ENCODE data around the gene GPC1. TPM values are rescaled to one million over a fixed set of nuclear protein-coding genes. Genes with fewer than 3 reads are reported as not detected.
A peak's percentile ranks its signal among the peaks of the same experiment; 100 is the strongest.

Gene GPC1
- total and polyA plus RNA-seq, 8 donors = 6.3 to 117 (median 23.2) TPM

DNA sequence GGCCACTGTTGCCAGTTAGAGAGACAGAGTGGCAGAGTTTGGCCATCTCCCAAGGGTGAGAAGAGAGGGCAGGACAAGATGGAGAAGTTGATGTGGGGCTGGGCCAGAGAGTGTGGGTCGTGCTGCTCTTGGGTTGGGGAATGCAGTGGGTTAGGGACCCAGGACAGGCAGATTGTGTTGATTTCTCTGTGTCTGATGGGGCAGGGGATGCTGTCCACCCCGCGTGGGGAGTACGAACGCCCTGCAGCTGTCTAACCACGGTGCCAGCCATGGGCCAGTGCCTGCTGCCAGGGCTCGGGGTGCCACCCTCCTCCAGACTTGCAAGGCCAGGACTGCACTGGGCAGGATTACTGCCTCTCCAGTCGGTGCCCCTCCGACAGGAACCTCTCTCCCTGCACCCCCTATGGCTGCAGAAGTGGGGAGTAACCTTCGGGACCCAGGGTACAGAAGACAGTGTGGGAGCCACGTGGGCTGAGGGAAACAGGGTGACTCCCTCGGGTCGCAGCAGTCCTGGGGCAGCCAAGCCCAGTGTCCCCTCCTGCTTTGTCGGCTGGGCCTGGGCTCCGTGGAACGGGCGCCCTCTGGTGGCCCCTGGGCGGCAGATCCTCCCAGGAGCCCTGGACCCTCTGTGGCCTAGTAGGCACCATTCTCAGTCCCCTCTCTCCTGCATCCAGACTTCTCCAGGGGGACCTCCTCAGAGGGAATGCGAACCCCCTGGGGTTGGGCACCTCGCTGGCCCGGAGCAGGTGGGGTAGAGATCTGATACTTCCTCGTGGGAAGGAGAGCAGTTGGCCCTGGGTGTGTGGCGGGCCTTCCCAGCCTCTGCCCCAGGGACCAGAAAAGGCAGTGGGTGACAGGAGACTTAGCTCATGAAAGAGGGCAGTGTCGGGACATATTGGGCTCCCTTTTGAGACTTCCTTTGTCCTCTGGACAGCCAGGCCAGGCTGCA, 2.7 kb downstream of the GPC1 start:
- DNase-seq = peak; percentile 78 to 89
- no peaks in the 10 kb centered on the region for H3K9me3 ChIP-seq
- no peak for TF ChIP-seq EP300 (IDR thresholded peaks at IDR 0.05)
- TF ChIP-seq POLR2A (IDR thresholded peaks at IDR 0.05) = no peak
- TF ChIP-seq POLR2AphosphoS5 (IDR thresholded peaks at IDR 0.05) = peak in 1 of 3 donors; percentile 39
- TF ChIP-seq, protein P1, sequence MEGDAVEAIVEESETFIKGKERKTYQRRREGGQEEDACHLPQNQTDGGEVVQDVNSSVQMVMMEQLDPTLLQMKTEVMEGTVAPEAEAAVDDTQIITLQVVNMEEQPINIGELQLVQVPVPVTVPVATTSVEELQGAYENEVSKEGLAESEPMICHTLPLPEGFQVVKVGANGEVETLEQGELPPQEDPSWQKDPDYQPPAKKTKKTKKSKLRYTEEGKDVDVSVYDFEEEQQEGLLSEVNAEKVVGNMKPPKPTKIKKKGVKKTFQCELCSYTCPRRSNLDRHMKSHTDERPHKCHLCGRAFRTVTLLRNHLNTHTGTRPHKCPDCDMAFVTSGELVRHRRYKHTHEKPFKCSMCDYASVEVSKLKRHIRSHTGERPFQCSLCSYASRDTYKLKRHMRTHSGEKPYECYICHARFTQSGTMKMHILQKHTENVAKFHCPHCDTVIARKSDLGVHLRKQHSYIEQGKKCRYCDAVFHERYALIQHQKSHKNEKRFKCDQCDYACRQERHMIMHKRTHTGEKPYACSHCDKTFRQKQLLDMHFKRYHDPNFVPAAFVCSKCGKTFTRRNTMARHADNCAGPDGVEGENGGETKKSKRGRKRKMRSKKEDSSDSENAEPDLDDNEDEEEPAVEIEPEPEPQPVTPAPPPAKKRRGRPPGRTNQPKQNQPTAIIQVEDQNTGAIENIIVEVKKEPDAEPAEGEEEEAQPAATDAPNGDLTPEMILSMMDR (IDR thresholded peaks at IDR 0.05) = peak in 5 of 7 experiments; percentile 88 to 95 (median 93)
- H3K4me1 ChIP-seq = peaks cover 35 to 50% (median 38%) of the 10 kb centered on the region in 4 donors
- H3K4me3 ChIP-seq = peak overlapping the region in 3 of 4 donors; percentile 68 to 83 (median 69)
- intact Hi-C loops (cut with DNase I; ENCODE audit: low total_unique reads) = loop anchor here (5.0 kb wide), 1 partner anchor 206 kb away; no protein-coding TSS in a partner anchor
- H3K36me3 ChIP-seq = no peaks in the 10 kb centered on the region
- H3K27ac ChIP-seq = no peak overlapping the region
- 10 to 22% (median 19%) methylated on average over 20 to 24 of the region's 24 CpGs for WGBS, 5 donors
- H3K27me3 ChIP-seq = peaks cover 0 to 48% (median 19%) of the 10 kb centered on the region in 3 donors

GRCh38 chr2:240438810-240439697, 3.6 kb downstream of the GPC1 start:
- intact Hi-C loops (cut with DNase I; ENCODE audit: low total_unique reads) = loop anchor here (5.0 kb wide), 1 partner anchor 207 kb away; no protein-coding TSS in a partner anchor
- Histone ChIP-seq H3K4me1 (peaks cover 36 to 55% (median 44%) of the 10 kb centered on the region in 4 donors), H3K4me3 (no peak overlapping the region), H3K36me3 (peaks cover 0 to under 1% (median 0%) of the 10 kb centered on the region in 4 donors), H3K9me3 (no peaks in the 10 kb centered on the region), H3K27me3 (peaks cover 0 to 44% (median 19%) of the 10 kb centered on the region in 3 donors), H3K27ac (no peak overlapping the region)
- TF ChIP-seq POLR2AphosphoS5 (IDR thresholded peaks at IDR 0.05) (no peak), POLR2A (IDR thresholded peaks at IDR 0.05) (no peak), EP300 (IDR thresholded peaks at IDR 0.05) (no peak)
- TF ChIP-seq, protein P1 (IDR thresholded peaks at IDR 0.05) = no peak
- 81 to 91% (median 88%) methylated on average over 17 to 25 of the region's 25 CpGs for WGBS, 5 donors
- no peak for DNase-seq

GRCh38 chr2:240439698-240440151, 4.3 kb downstream of the GPC1 start:
- Histone ChIP-seq H3K9me3 (no peaks in the 10 kb centered on the region), H3K4me3 (no peak overlapping the region), H3K27me3 (peaks cover 0 to 39% (median 19%) of the 10 kb centered on the region in 3 donors), H3K4me1 (peaks cover 29 to 49% (median 40%) of the 10 kb centered on the region in 4 donors), H3K27ac (no peak overlapping the region), H3K36me3 (peaks cover 0 to 5% (median 1%) of the 10 kb centered on the region in 4 donors)
- intact Hi-C loops (cut with DNase I; ENCODE audit: low total_unique reads) = loop anchor here (5.0 kb wide), 1 partner anchor 207 kb away; no protein-coding TSS in a partner anchor
- TF ChIP-seq, protein P1 (IDR thresholded peaks at IDR 0.05) = no peak
- TF ChIP-seq POLR2AphosphoS5 (IDR thresholded peaks at IDR 0.05) = no peak
- TF ChIP-seq EP300 (IDR thresholded peaks at IDR 0.05) = no peak
- TF ChIP-seq POLR2A (IDR thresholded peaks at IDR 0.05) = no peak
- 86 to 94% (median 88%) methylated on average over 14 to 15 of the region's 15 CpGs for WGBS, 5 donors
- no peak for DNase-seq
